ENCODE data around the gene SURF4. TPM values are rescaled to one million over a fixed set of nuclear protein-coding genes. Genes with fewer than 3 reads are reported as not detected.

SURF4 gene
- total RNA-seq, 1 donor from 2014 or later: 57.0 TPM

- no peak for DNase-seq
- no peaks in the 10 kb centered on the region for H3K9me3 Mint-ChIP-seq
- intact Hi-C loops (cut with micrococcal nuclease): no loop called here
- CTCF ChIA-PET: no interaction called here
- TF ChIP-seq CTCF (IDR thresholded peaks at IDR 0.05): no peak
- H3K27me3 Mint-ChIP-seq: no peaks in the 10 kb centered on the region
- no peaks in the 10 kb centered on the region for H3K36me3 Mint-ChIP-seq (ENCODE audit: low read depth)
- no peaks in the 10 kb centered on the region for H3K4me1 Mint-ChIP-seq
- no peak for ATAC-seq (ENCODE audit: low read depth)
- POLR2A ChIA-PET: no interaction called here
- H3K27ac Mint-ChIP-seq: no peak overlapping the region
- no peak overlapping the region for H3K4me3 Mint-ChIP-seq
These were observed 6.8 kb upstream of the SURF4 start for GRCh38 chr9:133382507-133383141.

DNA sequence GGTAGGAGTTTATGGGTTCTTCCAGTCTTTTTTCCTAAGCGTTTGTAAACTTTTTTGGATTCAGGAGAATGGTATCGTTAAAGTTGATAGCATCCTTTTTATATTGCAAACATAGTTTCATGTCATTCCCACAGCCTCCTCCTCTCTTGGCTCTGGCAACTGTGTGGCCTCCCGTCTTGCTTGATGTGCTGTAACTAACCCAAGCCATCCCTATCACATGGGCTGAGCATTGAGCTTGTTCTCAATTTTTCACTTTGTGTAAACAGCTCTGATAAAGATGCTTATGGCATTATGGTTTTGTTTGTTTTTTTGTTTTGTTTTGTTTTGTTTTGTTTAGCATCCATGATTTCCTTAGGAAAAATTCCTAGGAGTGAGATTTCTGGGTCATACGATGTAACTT, 4.9 kb upstream of the SURF4 start:
- POLR2A ChIA-PET: interaction anchor here (0.6 kb wide), 1 partner anchor 79 kb away, joined by 3 read pairs; the partner anchor contains the start of gene CACFD1
- intact Hi-C loops (cut with micrococcal nuclease): no loop called here
- TF ChIP-seq CTCF (IDR thresholded peaks at IDR 0.05): no peak
- ATAC-seq (ENCODE audit: low read depth) (no peak), DNase-seq (no peak)
- Mint-ChIP-seq H3K27me3 (no peaks in the 10 kb centered on the region), H3K9me3 (no peaks in the 10 kb centered on the region), H3K36me3 (ENCODE audit: low read depth) (no peaks in the 10 kb centered on the region), H3K27ac (no peak overlapping the region), H3K4me1 (peaks cover 3% of the 10 kb centered on the region), H3K4me3 (no peak overlapping the region)
- CTCF ChIA-PET: no interaction called here

GRCh38 chr9:133379153-133380086, 3.6 kb upstream of the SURF4 start:
- CTCF ChIA-PET: interaction anchor here (0.5 to 1.0 kb wide), 3 partner anchors 13 to 49 kb away, joined by 3 read pairs; partner anchors contain the start of genes MED22 and RPL7A
- H3K4me3 Mint-ChIP-seq: no peak overlapping the region
- TF ChIP-seq CTCF (IDR thresholded peaks at IDR 0.05): no peak
- DNase-seq (no peak), ATAC-seq (ENCODE audit: low read depth) (no peak)
- POLR2A ChIA-PET: interaction anchor here (0.6 kb wide), 2 partner anchors 56 to 785 kb away, joined by 3 to 5 read pairs; partner anchors contain the start of gene RNU6ATAC
- no peaks in the 10 kb centered on the region for H3K9me3 Mint-ChIP-seq
- H3K4me1 Mint-ChIP-seq: peaks cover 10% of the 10 kb centered on the region
- H3K27me3 Mint-ChIP-seq: no peaks in the 10 kb centered on the region
- no peak overlapping the region for H3K27ac Mint-ChIP-seq
- H3K36me3 Mint-ChIP-seq (ENCODE audit: low read depth): peaks cover 3% of the 10 kb centered on the region
- intact Hi-C loops (cut with micrococcal nuclease): loop anchor here (10.0 kb wide), 2 partner anchors 645 to 755 kb away; partner anchors contain the start of genes BRD3OS and WDR5

DNA sequence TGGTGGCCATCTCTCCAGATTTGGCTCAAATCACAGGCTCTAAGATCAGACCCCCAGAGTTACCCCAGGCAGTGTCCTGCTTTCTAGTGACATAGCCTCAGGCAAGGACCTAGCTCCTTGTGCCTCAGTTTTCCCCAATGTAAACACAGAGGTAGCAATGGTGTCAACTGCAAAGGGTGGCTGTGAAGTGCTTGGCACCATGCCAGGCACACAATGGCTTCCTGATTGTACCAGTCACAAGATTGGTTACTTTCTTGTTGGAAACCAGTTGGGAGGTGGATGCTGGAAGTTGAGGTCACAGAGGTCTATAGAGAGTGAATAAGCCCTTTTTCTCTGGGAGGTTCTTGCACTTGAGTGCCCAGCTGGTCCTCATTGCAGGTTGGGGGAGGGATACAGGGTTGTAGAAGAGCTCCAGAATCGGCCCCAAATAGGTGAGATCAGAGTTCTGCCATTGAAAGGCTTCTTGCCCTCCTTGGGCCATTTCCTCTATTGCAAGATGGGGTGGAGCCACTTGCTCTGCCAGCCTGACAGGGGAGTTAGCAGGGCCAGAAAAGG, 2.6 kb upstream of the SURF4 start:
- Mint-ChIP-seq H3K4me1 (peaks cover 17% of the 10 kb centered on the region), H3K27ac (no peak overlapping the region), H3K27me3 (no peaks in the 10 kb centered on the region), H3K9me3 (no peaks in the 10 kb centered on the region), H3K36me3 (ENCODE audit: low read depth) (peaks cover 3% of the 10 kb centered on the region), H3K4me3 (no peak overlapping the region)
- TF ChIP-seq CTCF (IDR thresholded peaks at IDR 0.05): no peak
- intact Hi-C loops (cut with micrococcal nuclease): loop anchor here (10.0 kb wide), 2 partner anchors 646 to 756 kb away; partner anchors contain the start of genes BRD3OS and WDR5
- ChIA-PET CTCF (interaction anchor here (1.0 kb wide), 1 partner anchor 30 kb away, joined by 3 read pairs; the partner anchor contains the start of genes MED22 and RPL7A), POLR2A (interaction anchor here (0.6 kb wide), 1 partner anchor 57 kb away, joined by 3 read pairs; no protein-coding TSS in a partner anchor)
- DNase-seq (no peak), ATAC-seq (ENCODE audit: low read depth) (no peak)

All from activated B cell treated with CpG ODN at 0.5 μM for 24 hours (primary cell).